HG03521 (cell line): ENCODE data around the gene FN1.
"Not testable (repeated sequence)": the region's sequence is repeated elsewhere in the genome, so short reads cannot be mapped to it uniquely, and the experiment has no call there.

ENCODE experiments used
- ATAC-seq: cut with Tn5 transposase; IDR thresholded peaks from one replicate; pipeline ENCODE4 v1.9.1; 2021; ENCODE audit warnings: mild to moderate bottlenecking, moderate library complexity; ENCODE audit not compliant: unreplicated experiment

The FN1 gene

GRCh38 chr2:215409331-215410127, 26.3 kb downstream of the FN1 start:
- no peak for ATAC-seq

GRCh38 chr2:215408441-215408840, 27.4 kb downstream of the FN1 start:
- ATAC-seq, result not testable (repeated sequence)

GRCh38 chr2:215407590-215408264, 28.1 kb downstream of the FN1 start:
- no peak for ATAC-seq

- no peak for ATAC-seq
Measured at GRCh38 chr2:215407061-215407460, 28.8 kb downstream of the FN1 start.

GRCh38 chr2:215405722-215406581, 29.9 kb downstream of the FN1 start:
- ATAC-seq, result no peak

- no peak for ATAC-seq
Measured at GRCh38 chr2:215404348-215405012, 31.4 kb downstream of the FN1 start.

GRCh38 chr2:215403441-215404347, 32.2 kb downstream of the FN1 start:
- no peak for ATAC-seq

GRCh38 chr2:215401896-215402379, 33.9 kb downstream of the FN1 start:
- ATAC-seq, result no peak

GRCh38 chr2:215399067-215399716, 36.7 kb downstream of the FN1 start:
- ATAC-seq, result no peak

GRCh38 chr2:215397632-215398341, 38.1 kb downstream of the FN1 start:
- no peak for ATAC-seq

- no peak for ATAC-seq
Measured at GRCh38 chr2:215396595-215397313, 39.1 kb downstream of the FN1 start.

GRCh38 chr2:215395687-215396460, 40.0 kb downstream of the FN1 start:
- no peak for ATAC-seq

- ATAC-seq, result no peak
Measured at GRCh38 chr2:215394102-215394805, 41.6 kb downstream of the FN1 start.

- ATAC-seq, result no peak
Measured at GRCh38 chr2:215392687-215393270, 43.1 kb downstream of the FN1 start.

GRCh38 chr2:215392164-215392563, 43.7 kb downstream of the FN1 start:
- no peak for ATAC-seq

- ATAC-seq, result no peak
Measured at GRCh38 chr2:215391531-215391930, 44.3 kb downstream of the FN1 start.
